Measurements from ENCODE around the gene FAM107A.

DNA sequence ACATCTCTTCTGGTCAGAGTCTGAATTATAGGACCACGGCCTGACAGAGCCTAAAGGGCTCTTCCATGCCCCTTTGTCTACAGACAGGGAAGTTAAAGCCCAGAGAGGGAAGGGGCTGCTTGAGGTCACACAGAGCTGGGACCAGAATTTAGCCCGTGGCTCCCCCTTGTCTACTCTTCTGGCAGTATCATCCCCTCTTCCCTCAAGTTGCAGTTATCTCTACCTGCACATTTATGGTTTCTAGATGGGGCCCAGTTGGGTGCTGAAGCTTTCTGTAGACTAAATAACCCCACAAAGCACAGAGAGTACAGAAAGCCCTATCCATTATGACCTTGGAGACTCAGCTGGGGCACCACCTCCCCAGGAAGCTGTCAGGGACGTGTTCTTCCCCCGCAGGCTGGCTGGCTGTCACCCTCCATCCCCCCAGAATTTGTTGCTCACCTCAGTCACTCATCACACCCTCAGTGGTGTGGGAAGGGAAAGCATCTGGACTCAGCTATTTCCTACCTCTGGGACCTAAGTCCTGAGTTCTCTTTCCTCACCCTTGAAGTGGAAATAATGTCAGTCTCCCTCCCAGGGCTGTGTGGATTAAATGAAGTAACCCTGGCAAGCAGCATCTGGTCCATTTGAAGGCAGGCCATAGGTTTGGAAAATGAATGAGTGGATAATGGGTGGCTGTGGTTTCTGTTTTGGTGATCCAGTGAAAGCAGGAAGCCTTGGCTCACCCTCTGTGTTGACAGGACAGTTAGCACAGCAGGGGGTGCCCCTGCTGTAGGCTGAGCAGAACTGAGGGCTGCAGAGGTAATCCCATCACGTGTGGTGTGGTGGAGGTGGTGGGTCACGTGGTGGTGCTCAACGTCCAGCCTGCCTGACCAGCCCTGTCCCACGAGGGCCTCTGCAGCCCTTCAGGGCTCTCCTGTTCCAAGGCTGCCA lies 56.5 kb downstream of the FAM107A start:
- TF ChIP-seq, protein P1, sequence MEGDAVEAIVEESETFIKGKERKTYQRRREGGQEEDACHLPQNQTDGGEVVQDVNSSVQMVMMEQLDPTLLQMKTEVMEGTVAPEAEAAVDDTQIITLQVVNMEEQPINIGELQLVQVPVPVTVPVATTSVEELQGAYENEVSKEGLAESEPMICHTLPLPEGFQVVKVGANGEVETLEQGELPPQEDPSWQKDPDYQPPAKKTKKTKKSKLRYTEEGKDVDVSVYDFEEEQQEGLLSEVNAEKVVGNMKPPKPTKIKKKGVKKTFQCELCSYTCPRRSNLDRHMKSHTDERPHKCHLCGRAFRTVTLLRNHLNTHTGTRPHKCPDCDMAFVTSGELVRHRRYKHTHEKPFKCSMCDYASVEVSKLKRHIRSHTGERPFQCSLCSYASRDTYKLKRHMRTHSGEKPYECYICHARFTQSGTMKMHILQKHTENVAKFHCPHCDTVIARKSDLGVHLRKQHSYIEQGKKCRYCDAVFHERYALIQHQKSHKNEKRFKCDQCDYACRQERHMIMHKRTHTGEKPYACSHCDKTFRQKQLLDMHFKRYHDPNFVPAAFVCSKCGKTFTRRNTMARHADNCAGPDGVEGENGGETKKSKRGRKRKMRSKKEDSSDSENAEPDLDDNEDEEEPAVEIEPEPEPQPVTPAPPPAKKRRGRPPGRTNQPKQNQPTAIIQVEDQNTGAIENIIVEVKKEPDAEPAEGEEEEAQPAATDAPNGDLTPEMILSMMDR (IDR thresholded peaks at IDR 0.05; ENCODE audit: low read length) = no peak
- no peak for TF ChIP-seq EZH2 (IDR thresholded peaks at IDR 0.05; ENCODE audit: borderline replicate concordance, low read length)

All from OCI-LY1 (cell line).